ENCODE measurements around the gene FER1L5. TPM values are rescaled to one million over a fixed set of nuclear protein-coding genes. Genes with fewer than 3 reads are reported as not detected.

The FER1L5 gene
- total RNA-seq, 2 donors from 2014 or later, result 0.78 to 3.6 TPM

GRCh38 chr2:96680561-96681141 lies 38.1 kb downstream of the FER1L5 start:
- WGBS, 2 donors, result 24 to 31% methylated on average over 5 of the region's 5 CpGs
- no peak overlapping the region for H3K4me3 ChIP-seq
- no peak for TF ChIP-seq CTCF (IDR thresholded peaks at IDR 0.05)
- TF ChIP-seq POLR2A (IDR thresholded peaks at IDR 0.05), result no peak
- ATAC-seq (peak; percentile 49), DNase-seq (no peak)
- peak overlapping the region in 2 of 4 donors; percentile 37 to 64 for H3K27ac ChIP-seq
- intact Hi-C loops (cut with DNase I), result no loop called here
- no peaks in the 10 kb centered on the region for H3K27me3 ChIP-seq
- H3K9me3 ChIP-seq, result no peaks in the 10 kb centered on the region
- H3K36me3 ChIP-seq (replicated peaks in 1 of 2; ENCODE audit: insufficient read depth in 1 of 2, low read depth in 2 of 2), result no peaks in the 10 kb centered on the region
- H3K4me1 ChIP-seq, result peaks cover 34% of the 10 kb centered on the region

DNA sequence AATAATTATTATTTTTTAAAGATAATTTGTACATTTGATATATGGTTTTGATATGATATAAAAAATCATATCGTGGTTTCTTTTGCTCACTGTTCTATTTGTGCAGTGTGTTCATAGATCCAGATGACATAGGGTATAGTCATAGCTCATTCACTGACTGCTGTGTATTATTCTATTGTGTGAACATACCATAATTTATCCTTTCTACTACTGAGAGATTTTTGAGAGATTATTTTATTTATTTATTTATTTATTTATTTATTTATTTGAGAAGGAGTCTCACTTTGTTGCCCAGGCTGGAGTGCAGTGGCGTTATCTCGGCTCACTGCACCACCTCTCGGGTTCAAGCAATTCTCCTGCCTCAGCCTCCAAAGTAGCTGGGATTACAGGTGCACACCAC lies 39.0 kb downstream of the FER1L5 start:
- H3K4me1 ChIP-seq, result peaks cover 38% of the 10 kb centered on the region
- H3K9me3 ChIP-seq, result no peaks in the 10 kb centered on the region
- no peak for DNase-seq
- intact Hi-C loops (cut with DNase I), result no loop called here
- H3K27me3 ChIP-seq, result no peaks in the 10 kb centered on the region
- H3K27ac ChIP-seq, result no peak overlapping the region
- no peak overlapping the region for H3K4me3 ChIP-seq
- 79 to 81% methylated on average over 4 of the region's 4 CpGs for WGBS, 2 donors
- ATAC-seq, result no peak
- TF ChIP-seq POLR2A (IDR thresholded peaks at IDR 0.05) (no peak), CTCF (IDR thresholded peaks at IDR 0.05) (no peak)
- H3K36me3 ChIP-seq (replicated peaks in 1 of 2; ENCODE audit: insufficient read depth in 1 of 2, low read depth in 2 of 2), result no peaks in the 10 kb centered on the region

GRCh38 chr2:96683307-96683706 lies 40.7 kb downstream of the FER1L5 start:
- ATAC-seq (no peak), DNase-seq (no peak)
- TF ChIP-seq CTCF (IDR thresholded peaks at IDR 0.05), result no peak
- no peak for TF ChIP-seq POLR2A (IDR thresholded peaks at IDR 0.05)
- Histone ChIP-seq H3K36me3 (replicated peaks in 1 of 2; ENCODE audit: insufficient read depth in 1 of 2, low read depth in 2 of 2) (no peaks in the 10 kb centered on the region), H3K27me3 (no peaks in the 10 kb centered on the region), H3K27ac (no peak overlapping the region), H3K9me3 (no peaks in the 10 kb centered on the region), H3K4me1 (peaks cover 48% of the 10 kb centered on the region), H3K4me3 (no peak overlapping the region)
- WGBS, 2 donors, result 94 to 95% methylated on average over 5 of the region's 5 CpGs
- intact Hi-C loops (cut with DNase I), result no loop called here

DNA sequence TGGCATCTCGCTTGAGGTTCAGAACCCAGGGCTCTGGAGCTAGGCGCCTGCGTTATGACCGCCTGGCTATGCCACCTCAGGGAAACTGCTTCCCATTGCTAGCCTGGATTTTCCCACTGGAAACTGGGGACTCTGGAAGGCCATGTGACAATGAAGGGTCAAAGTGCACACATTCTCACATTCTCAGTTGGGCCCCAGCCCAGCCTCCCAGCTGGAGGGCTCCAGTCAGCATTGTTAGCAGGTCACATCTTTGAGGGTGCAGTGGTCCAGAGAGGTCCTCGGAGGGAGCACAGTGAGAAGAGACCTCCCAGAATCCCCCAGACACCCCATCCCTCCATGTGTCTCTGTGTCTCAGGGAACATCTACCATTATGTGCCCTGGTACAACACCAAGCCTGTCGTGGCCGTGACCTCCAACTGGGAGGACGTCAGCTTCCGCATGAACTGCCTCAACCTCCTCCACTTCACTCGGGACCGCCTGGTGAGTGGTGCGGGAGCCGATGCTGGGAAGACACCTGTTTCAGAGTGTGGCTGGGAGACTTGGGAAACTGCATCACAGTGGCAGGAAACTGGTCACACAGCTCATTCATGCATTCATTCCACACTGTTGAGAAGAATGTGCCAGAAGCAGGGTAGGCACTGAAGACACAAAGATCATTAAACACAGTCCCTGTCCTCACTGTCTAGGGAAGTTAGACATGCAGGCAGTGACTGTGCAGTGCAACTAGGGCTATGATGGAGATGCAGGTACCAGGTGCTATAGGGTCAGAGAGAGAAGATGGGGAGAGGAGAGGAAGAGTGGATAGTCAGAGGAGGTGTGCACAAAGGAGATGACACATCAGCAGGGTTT lies 41.6 kb downstream of the FER1L5 start:
- Histone ChIP-seq H3K27me3 (no peaks in the 10 kb centered on the region), H3K4me1 (peaks cover 49% of the 10 kb centered on the region), H3K9me3 (no peaks in the 10 kb centered on the region), H3K27ac (no peak overlapping the region), H3K36me3 (replicated peaks in 1 of 2; ENCODE audit: insufficient read depth in 1 of 2, low read depth in 2 of 2) (no peaks in the 10 kb centered on the region), H3K4me3 (no peak overlapping the region)
- intact Hi-C loops (cut with DNase I), result no loop called here
- TF ChIP-seq CTCF (IDR thresholded peaks at IDR 0.05), result no peak
- no peak for TF ChIP-seq POLR2A (IDR thresholded peaks at IDR 0.05)
- DNase-seq (peak in 2 of 4 donors; percentile 24 to 41), ATAC-seq (no peak)
- WGBS, 2 donors, result 59 to 70% methylated on average over 12 to 13 of the region's 13 CpGs

All from body of pancreas (tissue), 4 donors.